ENCODE data around the gene PDE4A. TPM values are rescaled to one million over a fixed set of nuclear protein-coding genes. Genes with fewer than 3 reads are reported as not detected.

The PDE4A gene
- total and polyA plus RNA-seq, 10 of the 15 experiments (the other 5 are each of a cell fraction or from before 2014, with no cell fraction given), result 0.24 to 13.3 (median 4.9) TPM

DNA sequence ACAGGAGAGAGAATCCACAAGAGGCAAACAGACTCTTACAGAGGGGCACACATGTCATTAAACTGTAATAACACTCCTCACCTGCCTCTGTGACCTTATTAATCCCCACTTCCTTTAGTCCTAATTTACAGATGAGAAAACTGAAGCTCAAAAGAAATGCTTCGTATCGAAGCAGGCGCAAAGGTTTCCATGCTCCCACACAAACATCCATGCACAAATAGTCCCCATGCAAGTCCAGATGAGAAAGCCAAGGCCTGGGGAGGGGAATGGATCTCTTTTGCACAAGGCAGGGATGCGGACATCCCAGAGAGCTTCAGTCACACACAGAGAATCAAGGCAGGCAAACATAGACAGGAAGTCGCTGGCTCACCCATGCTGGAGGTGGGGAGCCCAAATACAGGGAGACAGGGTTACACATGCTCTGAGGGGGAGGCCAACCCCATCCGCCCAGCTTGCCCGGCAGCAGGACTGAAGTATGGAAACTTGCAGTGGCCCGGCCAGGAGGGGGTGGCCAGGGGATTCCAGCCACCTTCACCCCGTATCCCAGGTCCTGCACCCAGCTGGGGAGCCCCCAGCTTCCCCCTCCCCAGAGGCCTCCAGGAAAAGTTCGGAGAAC lies 96.4 kb downstream of the PDE4A start:
- in situ Hi-C loops (cut with MboI), result no loop called here
- Histone ChIP-seq H3K79me2 (ENCODE audit: control insufficient read depth, insufficient read depth, low read length) (no peaks in the 10 kb centered on the region), H3K27ac (ENCODE audit: control insufficient read depth, insufficient read depth) (no peak overlapping the region), H3K27me3 (replicated peaks in 1 of 2; ENCODE audit: control insufficient read depth in 2 of 2, insufficient read depth in 2 of 2, low read length in 1 of 2) (peaks cover 12 to 26% of the 10 kb centered on the region in 2 experiments), H4K20me1 (ENCODE audit: control insufficient read depth, insufficient read depth) (no peaks in the 10 kb centered on the region), H2AFZ (ENCODE audit: control insufficient read depth, low read depth, low read length) (no peak overlapping the region), H3K36me3 (ENCODE audit: control insufficient read depth in 2 of 2, insufficient read depth in 2 of 2, low read length in 1 of 2) (no peaks in the 10 kb centered on the region), H3K4me2 (ENCODE audit: control insufficient read depth, insufficient read depth) (no peak overlapping the region), H3K9ac (ENCODE audit: control insufficient read depth, insufficient read depth, low read length) (no peak overlapping the region), H3K4me3 (no peak overlapping the region), H3K4me1 (ENCODE audit: control insufficient read depth, insufficient read depth, low read length) (peaks cover 11% of the 10 kb centered on the region), H3K9me3 (replicated peaks; ENCODE audit: control insufficient read depth, insufficient read depth, low read length) (no peaks in the 10 kb centered on the region)
- FAIRE-seq (no peak), DNase-seq (ENCODE audit: low read depth, low spot score) (no peak), ATAC-seq (no peak)
- RAD21 ChIA-PET (ENCODE audit: unreplicated experiment), result interaction anchor here (0.8 kb wide), 1 partner anchor 109 kb away, joined by 6 read pairs; no protein-coding TSS in a partner anchor
- POLR2A ChIA-PET, result interaction anchor here (0.6 kb wide), 1 partner anchor 215 kb away, joined by 3 read pairs; no protein-coding TSS in a partner anchor
- no peak for TF ChIP-seq SUPT20H (IDR thresholded peaks at IDR 0.05; ENCODE audit: borderline replicate concordance, control insufficient read depth, low read depth, low read length)
- TF ChIP-seq, protein P1, sequence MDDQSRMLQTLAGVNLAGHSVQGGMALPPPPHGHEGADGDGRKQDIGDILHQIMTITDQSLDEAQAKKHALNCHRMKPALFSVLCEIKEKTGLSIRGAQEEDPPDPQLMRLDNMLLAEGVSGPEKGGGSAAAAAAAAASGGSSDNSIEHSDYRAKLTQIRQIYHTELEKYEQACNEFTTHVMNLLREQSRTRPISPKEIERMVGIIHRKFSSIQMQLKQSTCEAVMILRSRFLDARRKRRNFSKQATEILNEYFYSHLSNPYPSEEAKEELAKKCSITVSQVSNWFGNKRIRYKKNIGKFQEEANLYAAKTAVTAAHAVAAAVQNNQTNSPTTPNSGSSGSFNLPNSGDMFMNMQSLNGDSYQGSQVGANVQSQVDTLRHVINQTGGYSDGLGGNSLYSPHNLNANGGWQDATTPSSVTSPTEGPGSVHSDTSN (IDR thresholded peaks at IDR 0.05; ENCODE audit: insufficient replicate concordance, low read depth, low read length), result no peak
- no peak for TF ChIP-seq RAD51 (IDR thresholded peaks at IDR 0.05)
- no peak for TF ChIP-seq BMI1 (IDR thresholded peaks at IDR 0.05; ENCODE audit: borderline replicate concordance)
- no peak for TF ChIP-seq PAX5 (IDR thresholded peaks at IDR 0.05; ENCODE audit: borderline replicate concordance, low read depth, low read length)
- TF ChIP-seq NR2F1 (conservative IDR thresholded peaks at IDR 0.05), result no peak
- TF ChIP-seq, protein P2, sequence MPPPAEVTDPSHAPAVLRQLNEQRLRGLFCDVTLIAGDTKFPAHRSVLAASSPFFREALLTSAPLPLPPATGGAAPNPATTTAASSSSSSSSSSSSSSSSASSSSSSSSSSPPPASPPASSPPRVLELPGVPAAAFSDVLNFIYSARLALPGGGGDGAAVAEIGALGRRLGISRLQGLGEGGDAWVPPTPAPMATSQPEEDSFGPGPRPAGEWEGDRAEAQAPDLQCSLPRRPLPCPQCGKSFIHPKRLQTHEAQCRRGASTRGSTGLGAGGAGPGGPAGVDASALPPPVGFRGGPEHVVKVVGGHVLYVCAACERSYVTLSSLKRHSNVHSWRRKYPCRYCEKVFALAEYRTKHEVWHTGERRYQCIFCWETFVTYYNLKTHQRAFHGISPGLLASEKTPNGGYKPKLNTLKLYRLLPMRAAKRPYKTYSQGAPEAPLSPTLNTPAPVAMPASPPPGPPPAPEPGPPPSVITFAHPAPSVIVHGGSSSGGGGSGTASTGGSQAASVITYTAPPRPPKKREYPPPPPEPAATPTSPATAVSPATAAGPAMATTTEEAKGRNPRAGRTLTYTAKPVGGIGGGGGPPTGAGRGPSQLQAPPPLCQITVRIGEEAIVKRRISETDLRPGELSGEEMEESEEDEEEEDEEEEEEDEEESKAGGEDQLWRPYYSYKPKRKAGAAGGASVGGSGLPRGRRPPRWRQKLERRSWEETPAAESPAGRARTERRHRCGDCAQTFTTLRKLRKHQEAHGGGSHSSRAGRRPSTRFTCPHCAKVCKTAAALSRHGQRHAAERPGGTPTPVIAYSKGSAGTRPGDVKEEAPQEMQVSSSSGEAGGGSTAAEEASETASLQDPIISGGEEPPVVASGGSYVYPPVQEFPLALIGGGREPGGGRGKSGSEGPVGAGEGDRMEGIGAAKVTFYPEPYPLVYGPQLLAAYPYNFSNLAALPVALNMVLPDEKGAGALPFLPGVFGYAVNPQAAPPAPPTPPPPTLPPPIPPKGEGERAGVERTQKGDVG (CRISPR knock-in tag; IDR thresholded peaks at IDR 0.05), result no peak
- no TSS peak for BruUV-seq (replicated peaks)
- SMC1A ChIA-PET (ENCODE audit: uncharacterized antibody, unreplicated experiment), result no interaction called here
- 52% methylated on average over 10 of the region's 10 CpGs for WGBS (ENCODE audit: insufficient coverage, insufficient replicate concordance, low lambda C conversion rate, missing lambda C conversion rate)
- CTCF ChIA-PET, result interaction anchor here (0.8 kb wide), 1 partner anchor 297 kb away, joined by 3 read pairs; no protein-coding TSS in a partner anchor
- intact Hi-C loops (cut with micrococcal nuclease; ENCODE audit: unreplicated experiment), result no loop called here

All from GM12878 (cell line).